Calu3 (cell line): ENCODE data around the gene SH3PXD2B. TPM values are rescaled to one million over a fixed set of nuclear protein-coding genes. Genes with fewer than 3 reads are reported as not detected.
"Not testable (repeated sequence)": the region's sequence is repeated elsewhere in the genome, so short reads cannot be mapped to it uniquely, and the experiment has no call there.

Source experiments
- BruUV-seq: library from RNA; stranded (reverse); fragments of 400-500 nt; replicated peaks from 2 replicates; lab custom pipeline; 2021; lab: Mats Ljungman, UMichigan
- CTCF ChIA-PET: fragments of 300-600 bp; sonication (Branson Sonifier 250); formaldehyde crosslinking; loops from one replicate; lab custom pipeline; 2022; ENCODE audit warnings: antibody characterized with exemption; lab: Charles Lee
- DNase-seq: peaks from one replicate; pipeline ENCODE4 v3.0.0; 2022
- H3K27ac Mint-ChIP-seq: one replicate; pipeline ENCODE4 v1.8.0; 2022; ENCODE audit warnings: mixed read lengths; ENCODE audit not compliant: unreplicated experiment
- H3K27me3 Mint-ChIP-seq: one replicate; pipeline ENCODE4 v1.8.0; 2022; ENCODE audit warnings: mixed read lengths; ENCODE audit not compliant: unreplicated experiment
- H3K36me3 Mint-ChIP-seq: one replicate; pipeline ENCODE4 v1.8.0; 2022; ENCODE audit warnings: mild to moderate bottlenecking, moderate library complexity, mixed read lengths; ENCODE audit not compliant: insufficient read depth, unreplicated experiment
- H3K4me1 Mint-ChIP-seq: one replicate; pipeline ENCODE4 v1.8.0; 2022; ENCODE audit warnings: mild to moderate bottlenecking, low read depth, mixed read lengths; ENCODE audit not compliant: unreplicated experiment
- H3K4me3 Mint-ChIP-seq: one replicate; pipeline ENCODE4 v1.8.0; 2022; ENCODE audit warnings: mild to moderate bottlenecking, low read depth, moderate library complexity, mixed read lengths; ENCODE audit not compliant: unreplicated experiment
- H3K9me3 Mint-ChIP-seq: one replicate; pipeline ENCODE4 v1.8.0; 2022; ENCODE audit warnings: low read depth, mixed read lengths; ENCODE audit not compliant: unreplicated experiment
- CTCF ChIP-seq: fragments of 200-600 bp; IDR thresholded peaks from one replicate; pipeline ENCODE4 v1.8.0; 2022; ENCODE audit warnings: antibody characterized with exemption; ENCODE audit not compliant: unreplicated experiment
- intact Hi-C: fragments of 100-400 bp; cut with micrococcal nuclease; formaldehyde crosslinking; loops from one replicate; pipeline ENCODE4 v1.10.0; 2022; ENCODE audit not compliant: unreplicated experiment
- total RNA-seq: library from RNA; stranded (reverse); gene quantifications from 2 replicates; pipeline ENCODE4 v1.2.3, GENCODE V29; 2022

Gene SH3PXD2B
- total RNA-seq, 1 experiment from 2014 or later, result 25.6 TPM

- no peaks in the 10 kb centered on the region for H3K9me3 Mint-ChIP-seq
- H3K27ac Mint-ChIP-seq, result no peak overlapping the region
- no peak for DNase-seq
- no peaks in the 10 kb centered on the region for H3K27me3 Mint-ChIP-seq
- no TSS peak for BruUV-seq
- H3K4me3 Mint-ChIP-seq, result no peak overlapping the region
- CTCF ChIA-PET, result no interaction called here
- H3K4me1 Mint-ChIP-seq, result no peaks in the 10 kb centered on the region
- peaks cover 12% of the 10 kb centered on the region for H3K36me3 Mint-ChIP-seq
- intact Hi-C loops, result no loop called here
- TF ChIP-seq CTCF, result no peak
Measured at GRCh38 chr5:172334641-172335040, 119.7 kb downstream of the SH3PXD2B start.

GRCh38 chr5:172334196-172334595, 120.1 kb downstream of the SH3PXD2B start:
- intact Hi-C loops, result no loop called here
- Mint-ChIP-seq H3K27ac (no peak overlapping the region), H3K4me3 (no peak overlapping the region), H3K9me3 (no peaks in the 10 kb centered on the region), H3K4me1 (no peaks in the 10 kb centered on the region), H3K27me3 (no peaks in the 10 kb centered on the region), H3K36me3 (peaks cover 12% of the 10 kb centered on the region)
- BruUV-seq, result no TSS peak
- DNase-seq, result no peak
- CTCF ChIA-PET, result interaction anchor here (0.6 kb wide), 1 partner anchor 30 kb away, joined by 4 read pairs; no protein-coding TSS in a partner anchor
- no peak for TF ChIP-seq CTCF

GRCh38 chr5:172326901-172327300, 127.4 kb downstream of the SH3PXD2B start:
- H3K27ac Mint-ChIP-seq, H3K27me3 Mint-ChIP-seq, intact Hi-C loops, CTCF ChIA-PET, BruUV-seq, DNase-seq, H3K36me3 Mint-ChIP-seq, H3K4me1 Mint-ChIP-seq, H3K4me3 Mint-ChIP-seq, H3K9me3 Mint-ChIP-seq: not testable (repeated sequence)

- H3K27me3 Mint-ChIP-seq, result no peaks in the 10 kb centered on the region
- no peak for TF ChIP-seq CTCF
- H3K4me1 Mint-ChIP-seq, result no peaks in the 10 kb centered on the region
- no peak for DNase-seq
- no peak overlapping the region for H3K27ac Mint-ChIP-seq
- intact Hi-C loops, result no loop called here
- H3K9me3 Mint-ChIP-seq, result no peaks in the 10 kb centered on the region
- BruUV-seq, result no TSS peak
- CTCF ChIA-PET, result no interaction called here
- H3K4me3 Mint-ChIP-seq, result no peak overlapping the region
- H3K36me3 Mint-ChIP-seq, result no peaks in the 10 kb centered on the region
Measured at GRCh38 chr5:172325452-172325851, 128.9 kb downstream of the SH3PXD2B start.
